A673 (cell line): ENCODE measurements around the gene ADAMTSL3. TPM values are rescaled to one million over a fixed set of nuclear protein-coding genes. Genes with fewer than 3 reads are reported as not detected.

Source experiments
- BruUV-seq: library from RNA; stranded (reverse); fragments of 400-500 nt; replicated peaks from 2 replicates; lab custom pipeline; 2021; lab: Mats Ljungman, UMichigan
- CTCF ChIA-PET: fragments of 300-600 bp; sonication (Branson Sonifier 250); formaldehyde crosslinking; loops from one replicate; lab custom pipeline; 2022; ENCODE audit warnings: antibody characterized with exemption; lab: Charles Lee
- POLR2A ChIA-PET: fragments of 300-600 bp; sonication (Branson Sonifier 250); formaldehyde crosslinking; loops from one replicate; lab custom pipeline; 2022; ENCODE audit warnings: antibody characterized with exemption; ENCODE audit not compliant: low non-redundant PET; lab: Charles Lee
- DNase-seq: peaks from one replicate; pipeline ENCODE4 v3.0.0-alpha.2; 2015; ENCODE audit warnings: low spot score
- H3K27ac ChIP-seq: fragments of 200-600 bp; sonication (generic); 2 replicates; pipeline ENCODE4 v1.5.1; 2016; ENCODE audit warnings: mixed run types, low read depth, mild to moderate bottlenecking, mixed read lengths, antibody characterized with exemption, low read length; ENCODE audit not compliant: poor library complexity, severe bottlenecking
- H3K27me3 ChIP-seq: fragments of 200-600 bp; sonication (generic); replicated peaks from 2 replicates; pipeline ENCODE4 v1.6.1; 2017; ENCODE audit warnings: mixed run types, low read depth, mild to moderate bottlenecking, mixed read lengths, antibody characterized with exemption, low read length; ENCODE audit not compliant: insufficient read depth, poor library complexity
- H3K36me3 ChIP-seq: fragments of 200-600 bp; sonication (generic); 2 replicates; pipeline ENCODE4 v1.6.1; 2016; ENCODE audit warnings: mixed run types, mild to moderate bottlenecking, mixed read lengths, antibody characterized with exemption, low read length; ENCODE audit not compliant: insufficient read depth, poor library complexity, severe bottlenecking
- H3K4me1 ChIP-seq: fragments of 200-600 bp; sonication (generic); 2 replicates; pipeline ENCODE4 v1.6.1; 2017; ENCODE audit warnings: mixed run types, mild to moderate bottlenecking, mixed read lengths, antibody characterized with exemption, low read length; ENCODE audit not compliant: insufficient read depth, poor library complexity, severe bottlenecking
- H3K4me3 ChIP-seq: fragments of 200-600 bp; sonication (generic); 2 replicates; pipeline ENCODE4 v1.5.1; 2016; ENCODE audit warnings: low read depth, mixed run types, mild to moderate bottlenecking, mixed read lengths, low read length; ENCODE audit not compliant: poor library complexity, severe bottlenecking
- H3K9me3 ChIP-seq: fragments of 200-600 bp; sonication (generic); 2 replicates; pipeline ENCODE4 v1.6.1; 2016; ENCODE audit warnings: mixed run types, low read depth, mild to moderate bottlenecking, mixed read lengths, antibody characterized with exemption, low read length; ENCODE audit not compliant: poor library complexity, severe bottlenecking
- EZH2 ChIP-seq: fragments of 200-600 bp; sonication (generic); IDR thresholded peaks from 2 replicates; pipeline ENCODE4 v1.6.1; 2017; ENCODE audit warnings: borderline replicate concordance, low read depth, mild to moderate bottlenecking, mixed read lengths, antibody characterized with exemption, low read length; ENCODE audit not compliant: poor library complexity, severe bottlenecking
- intact Hi-C: fragments of 100-400 bp; cut with micrococcal nuclease; formaldehyde crosslinking; loops from one replicate; pipeline ENCODE4 v1.10.0; 2022; ENCODE audit not compliant: unreplicated experiment
- total RNA-seq: library from RNA; stranded (reverse); gene quantifications from 2 replicates; pipeline ENCODE4 v1.2.3, GENCODE V29; 2021
- TF ChIP-seq, protein P1 (sequence below): fragments of 300-800, 200-600 bp; sonication (generic); conservative IDR thresholded peaks from 2 replicates; pipeline ENCODE4 v1.5.1; 2017; ENCODE audit warnings: low read depth, mild to moderate bottlenecking, antibody characterized with exemption, low read length, moderate library complexity, mixed read lengths

The ADAMTSL3 gene
- total RNA-seq, 1 experiment from 2014 or later, result 0.95 TPM

DNA sequence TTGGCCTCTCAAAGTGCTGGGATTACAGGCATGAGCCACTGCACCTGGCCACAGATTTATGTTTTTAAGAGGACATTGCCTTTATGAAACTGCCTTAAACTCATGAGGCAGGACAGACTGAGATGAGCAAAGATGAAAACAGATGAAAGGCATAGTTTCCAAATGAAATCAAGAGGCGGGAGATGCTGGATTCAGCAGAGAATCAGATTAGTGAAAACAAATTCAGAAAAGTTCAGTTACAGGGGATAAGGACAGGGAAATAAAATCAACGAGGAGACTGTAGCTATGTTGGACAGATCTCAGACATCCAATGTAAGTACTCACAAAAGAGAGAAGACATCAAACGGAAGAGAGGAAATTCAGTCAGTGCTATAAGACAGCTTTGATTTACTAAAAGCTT is 68.1 kb downstream of the ADAMTSL3 start:
- Histone ChIP-seq H3K27ac (no peak overlapping the region), H3K9me3 (no peaks in the 10 kb centered on the region), H3K4me3 (no peak overlapping the region), H3K4me1 (no peaks in the 10 kb centered on the region), H3K36me3 (no peaks in the 10 kb centered on the region), H3K27me3 (no peaks in the 10 kb centered on the region)
- no peak for DNase-seq
- TF ChIP-seq, protein P1, sequence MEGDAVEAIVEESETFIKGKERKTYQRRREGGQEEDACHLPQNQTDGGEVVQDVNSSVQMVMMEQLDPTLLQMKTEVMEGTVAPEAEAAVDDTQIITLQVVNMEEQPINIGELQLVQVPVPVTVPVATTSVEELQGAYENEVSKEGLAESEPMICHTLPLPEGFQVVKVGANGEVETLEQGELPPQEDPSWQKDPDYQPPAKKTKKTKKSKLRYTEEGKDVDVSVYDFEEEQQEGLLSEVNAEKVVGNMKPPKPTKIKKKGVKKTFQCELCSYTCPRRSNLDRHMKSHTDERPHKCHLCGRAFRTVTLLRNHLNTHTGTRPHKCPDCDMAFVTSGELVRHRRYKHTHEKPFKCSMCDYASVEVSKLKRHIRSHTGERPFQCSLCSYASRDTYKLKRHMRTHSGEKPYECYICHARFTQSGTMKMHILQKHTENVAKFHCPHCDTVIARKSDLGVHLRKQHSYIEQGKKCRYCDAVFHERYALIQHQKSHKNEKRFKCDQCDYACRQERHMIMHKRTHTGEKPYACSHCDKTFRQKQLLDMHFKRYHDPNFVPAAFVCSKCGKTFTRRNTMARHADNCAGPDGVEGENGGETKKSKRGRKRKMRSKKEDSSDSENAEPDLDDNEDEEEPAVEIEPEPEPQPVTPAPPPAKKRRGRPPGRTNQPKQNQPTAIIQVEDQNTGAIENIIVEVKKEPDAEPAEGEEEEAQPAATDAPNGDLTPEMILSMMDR, result no peak
- no peak for TF ChIP-seq EZH2
- intact Hi-C loops, result no loop called here
- no TSS peak for BruUV-seq
- ChIA-PET POLR2A (no interaction called here), CTCF (no interaction called here)

DNA sequence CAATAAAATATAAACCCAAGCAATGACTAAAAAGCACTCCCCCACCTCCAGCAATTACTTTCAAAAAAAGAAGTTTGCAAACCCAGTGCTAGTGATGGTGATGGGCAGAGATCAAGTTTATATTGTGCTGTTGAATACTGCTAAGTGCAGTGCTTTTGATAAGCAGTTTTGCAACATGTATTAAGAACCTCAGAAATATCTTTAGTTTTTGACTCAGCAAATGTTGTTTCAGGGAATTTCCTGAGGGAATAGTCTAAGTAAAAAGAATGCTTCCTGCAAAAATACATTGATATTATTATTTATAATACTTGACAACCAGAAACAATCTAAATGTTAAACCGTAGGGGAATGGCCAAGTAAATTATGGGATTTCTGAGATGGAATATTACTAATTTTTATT is 69.3 kb downstream of the ADAMTSL3 start:
- Histone ChIP-seq H3K27me3 (no peaks in the 10 kb centered on the region), H3K9me3 (no peaks in the 10 kb centered on the region), H3K4me3 (no peak overlapping the region), H3K36me3 (no peaks in the 10 kb centered on the region), H3K4me1 (no peaks in the 10 kb centered on the region), H3K27ac (no peak overlapping the region)
- TF ChIP-seq EZH2, result no peak
- TF ChIP-seq, protein P1, result no peak
- intact Hi-C loops, result no loop called here
- ChIA-PET CTCF (no interaction called here), POLR2A (no interaction called here)
- no TSS peak for BruUV-seq
- no peak for DNase-seq

DNA sequence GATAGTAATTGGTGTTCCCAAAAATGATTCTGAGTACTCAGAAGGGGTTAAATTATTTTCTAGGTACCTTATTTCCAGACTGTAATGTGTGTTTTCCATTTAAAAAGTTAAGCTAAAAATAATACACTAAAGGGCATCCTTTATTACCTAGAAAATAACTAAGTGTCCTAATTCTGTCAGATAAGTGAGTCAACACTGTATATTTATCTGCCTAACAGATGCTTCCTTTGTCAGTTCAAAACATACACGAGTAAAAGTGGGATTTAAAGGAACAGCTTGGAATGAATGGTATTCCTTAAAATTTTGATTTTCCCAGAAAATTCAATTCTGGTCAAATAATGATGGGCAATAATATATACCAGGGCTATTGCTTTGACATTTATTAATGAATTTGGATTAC is 78.3 kb downstream of the ADAMTSL3 start:
- ChIA-PET POLR2A (no interaction called here), CTCF (no interaction called here)
- H3K4me3 ChIP-seq, result no peak overlapping the region
- no peaks in the 10 kb centered on the region for H3K27me3 ChIP-seq
- no peak for TF ChIP-seq EZH2
- TF ChIP-seq, protein P1, result no peak
- BruUV-seq, result no TSS peak
- H3K36me3 ChIP-seq, result no peaks in the 10 kb centered on the region
- no peak for DNase-seq
- peaks cover 8% of the 10 kb centered on the region for H3K4me1 ChIP-seq
- no peaks in the 10 kb centered on the region for H3K9me3 ChIP-seq
- H3K27ac ChIP-seq, result no peak overlapping the region
- intact Hi-C loops, result loop anchor here (10.0 kb wide), 1 partner anchor 293 kb away; no protein-coding TSS in a partner anchor
